OCI-LY1 (cell line): Measurements from ENCODE around the gene RERG.

Experiments
- CTCF ChIP-seq: fragments of 200-600 bp; sonication (generic), shearing (Covaris generic); IDR thresholded peaks from 2 replicates; pipeline ENCODE4 v1.5.1; 2017; ENCODE audit warnings: mild to moderate bottlenecking, antibody characterized with exemption, low read length, moderate library complexity, mixed read lengths
- EZH2 ChIP-seq: fragments of 200-600 bp; sonication (generic), shearing (Covaris generic); IDR thresholded peaks from 2 replicates; pipeline ENCODE4 v1.8.0; 2017; ENCODE audit warnings: borderline replicate concordance, mixed run types, mild to moderate bottlenecking, antibody characterized with exemption, low read length, moderate library complexity, mixed read lengths

DNA sequence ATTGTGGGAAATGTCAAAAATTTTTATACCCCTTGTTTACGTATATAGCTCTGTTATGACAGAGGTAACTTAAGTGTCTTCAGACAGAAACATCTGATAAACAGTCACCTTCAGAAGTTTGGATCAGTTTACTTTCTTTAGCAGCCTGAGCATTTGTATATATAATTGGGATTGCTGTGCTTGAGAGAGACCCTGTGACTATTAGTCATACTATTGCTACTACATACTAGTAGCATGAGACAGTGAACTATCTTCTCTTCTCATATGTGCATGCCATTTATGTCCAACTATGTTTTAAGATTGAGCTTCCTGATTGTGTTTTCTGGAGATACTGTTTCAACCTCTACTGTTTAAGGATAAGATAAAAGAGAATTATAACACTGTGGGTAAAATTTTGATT is 146.9 kb downstream of the RERG start:
- TF ChIP-seq CTCF = no peak
- no peak for TF ChIP-seq EZH2
